Effector memory CD4-positive, alpha-beta T cell (primary cell): ENCODE data around the gene SYCP3.
A peak's percentile ranks its signal among the peaks of the same experiment; 100 is the strongest.

Experiments
- DNase-seq, 3 donors: peaks; one replicate each; pipeline ENCODE4 v3.0.0-alpha.2; 2020
- H3K27ac ChIP-seq: 2 replicates; pipeline ENCODE4 v1.7.0; 2013; ENCODE audit warnings: mild to moderate bottlenecking, low read length, moderate library complexity; ENCODE audit not compliant: insufficient read depth, poor library complexity, severe bottlenecking
- H3K27me3 ChIP-seq: replicated peaks from 2 replicates; pipeline ENCODE4 v1.7.0; 2013; ENCODE audit warnings: mild to moderate bottlenecking, low read length; ENCODE audit not compliant: insufficient read depth, control insufficient read depth, poor library complexity, severe bottlenecking
- H3K36me3 ChIP-seq: 2 replicates; pipeline ENCODE4 v1.7.0; 2013; ENCODE audit warnings: mild to moderate bottlenecking, low read length, moderate library complexity; ENCODE audit not compliant: control insufficient read depth, insufficient read depth
- H3K4me1 ChIP-seq: 2 replicates; pipeline ENCODE4 v1.7.0; 2013; ENCODE audit warnings: low read length, mild to moderate bottlenecking; ENCODE audit not compliant: control insufficient read depth, insufficient read depth, poor library complexity, severe bottlenecking
- H3K4me3 ChIP-seq: 2 replicates; pipeline ENCODE4 v1.7.0; 2013; ENCODE audit warnings: low read length, low read depth, mild to moderate bottlenecking; ENCODE audit not compliant: insufficient read depth, poor library complexity, severe bottlenecking
- H3K9me3 ChIP-seq: 2 replicates; pipeline ENCODE4 v1.7.0; 2013; ENCODE audit warnings: mild to moderate bottlenecking, low read length, moderate library complexity; ENCODE audit not compliant: control insufficient read depth

Gene SYCP3

GRCh38 chr12:101777978-101778377 is 38.7 kb upstream of the SYCP3 start:
- Histone ChIP-seq H3K4me3 (no peak overlapping the region), H3K27ac (no peak overlapping the region), H3K4me1 (no peaks in the 10 kb centered on the region), H3K36me3 (peaks cover 21% of the 10 kb centered on the region), H3K27me3 (no peaks in the 10 kb centered on the region), H3K9me3 (no peaks in the 10 kb centered on the region)
- DNase-seq: no peak

- no peak overlapping the region for H3K27ac ChIP-seq
- H3K9me3 ChIP-seq: no peaks in the 10 kb centered on the region
- no peaks in the 10 kb centered on the region for H3K4me1 ChIP-seq
- H3K4me3 ChIP-seq: no peak overlapping the region
- DNase-seq: no peak
- no peaks in the 10 kb centered on the region for H3K27me3 ChIP-seq
- peaks cover 21% of the 10 kb centered on the region for H3K36me3 ChIP-seq
Measured at GRCh38 chr12:101777485-101777884, 38.2 kb upstream of the SYCP3 start.

- no peaks in the 10 kb centered on the region for H3K27me3 ChIP-seq
- H3K9me3 ChIP-seq: no peaks in the 10 kb centered on the region
- H3K4me3 ChIP-seq: no peak overlapping the region
- H3K36me3 ChIP-seq: peaks cover 19% of the 10 kb centered on the region
- no peaks in the 10 kb centered on the region for H3K4me1 ChIP-seq
- DNase-seq: no peak
- no peak overlapping the region for H3K27ac ChIP-seq
Measured at GRCh38 chr12:101775816-101776215, 36.6 kb upstream of the SYCP3 start.

GRCh38 chr12:101773650-101774162 is 34.4 kb upstream of the SYCP3 start:
- peaks cover 10% of the 10 kb centered on the region for H3K36me3 ChIP-seq
- H3K9me3 ChIP-seq: no peaks in the 10 kb centered on the region
- H3K27me3 ChIP-seq: no peaks in the 10 kb centered on the region
- H3K4me1 ChIP-seq: no peaks in the 10 kb centered on the region
- no peak overlapping the region for H3K4me3 ChIP-seq
- no peak overlapping the region for H3K27ac ChIP-seq
- peak; percentile 41 to 54 (median 43) for DNase-seq

- no peak overlapping the region for H3K4me3 ChIP-seq
- no peaks in the 10 kb centered on the region for H3K9me3 ChIP-seq
- H3K27ac ChIP-seq: no peak overlapping the region
- H3K27me3 ChIP-seq: no peaks in the 10 kb centered on the region
- no peaks in the 10 kb centered on the region for H3K4me1 ChIP-seq
- DNase-seq: no peak
- peaks cover 6% of the 10 kb centered on the region for H3K36me3 ChIP-seq
Measured at GRCh38 chr12:101772012-101772775, 32.9 kb upstream of the SYCP3 start.

- Histone ChIP-seq H3K4me3 (no peak overlapping the region), H3K36me3 (peaks cover 6% of the 10 kb centered on the region), H3K27me3 (no peaks in the 10 kb centered on the region), H3K27ac (no peak overlapping the region), H3K4me1 (no peaks in the 10 kb centered on the region), H3K9me3 (no peaks in the 10 kb centered on the region)
- no peak for DNase-seq
Measured at GRCh38 chr12:101769865-101770264, 30.6 kb upstream of the SYCP3 start.

- no peaks in the 10 kb centered on the region for H3K27me3 ChIP-seq
Measured at GRCh38 chr12:101768781-101769180, 29.5 kb upstream of the SYCP3 start.

GRCh38 chr12:101767537-101767936 is 28.3 kb upstream of the SYCP3 start:
- peaks cover 6% of the 10 kb centered on the region for H3K36me3 ChIP-seq
- no peaks in the 10 kb centered on the region for H3K9me3 ChIP-seq

More at GRCh38 chr12:101768781-101769180, 29.5 kb upstream of the SYCP3 start:
- H3K9me3 ChIP-seq: no peaks in the 10 kb centered on the region
- no peak overlapping the region for H3K4me3 ChIP-seq
- H3K27ac ChIP-seq: no peak overlapping the region
- no peaks in the 10 kb centered on the region for H3K4me1 ChIP-seq
- DNase-seq: no peak
- H3K36me3 ChIP-seq: peaks cover 6% of the 10 kb centered on the region

GRCh38 chr12:101764051-101764792 is 25.0 kb upstream of the SYCP3 start:
- H3K27me3 ChIP-seq: no peaks in the 10 kb centered on the region
- no peaks in the 10 kb centered on the region for H3K4me1 ChIP-seq
- no peak overlapping the region for H3K4me3 ChIP-seq
- no peak overlapping the region for H3K27ac ChIP-seq
- H3K36me3 ChIP-seq: peaks cover 13% of the 10 kb centered on the region
- no peaks in the 10 kb centered on the region for H3K9me3 ChIP-seq
- DNase-seq: no peak

More at GRCh38 chr12:101767537-101767936, 28.3 kb upstream of the SYCP3 start:
- Histone ChIP-seq H3K4me1 (no peaks in the 10 kb centered on the region), H3K27me3 (no peaks in the 10 kb centered on the region), H3K27ac (no peak overlapping the region), H3K4me3 (no peak overlapping the region)
- no peak for DNase-seq
